Lower leg skin (tissue), 3 donors: ENCODE results near the gene CLIP2.

Source experiments
- POLR2A ChIP-seq, 2 donors: fragments of 450-650 bp; IDR thresholded peaks; one replicate each; pipeline ENCODE4 v1.6.1; 2016 to 2017; ENCODE audit warnings: antibody characterized with exemption in 2 of 2, mild to moderate bottlenecking in 1 of 2, moderate library complexity in 1 of 2
- TF ChIP-seq, protein P1 (sequence below), 3 donors: fragments of 450-650 bp; IDR thresholded peaks; one replicate each; pipeline ENCODE4 v1.5.1; 2016; ENCODE audit warnings: antibody characterized with exemption in 3 of 3, mild to moderate bottlenecking in 3 of 3, moderate library complexity in 2 of 3

DNA sequence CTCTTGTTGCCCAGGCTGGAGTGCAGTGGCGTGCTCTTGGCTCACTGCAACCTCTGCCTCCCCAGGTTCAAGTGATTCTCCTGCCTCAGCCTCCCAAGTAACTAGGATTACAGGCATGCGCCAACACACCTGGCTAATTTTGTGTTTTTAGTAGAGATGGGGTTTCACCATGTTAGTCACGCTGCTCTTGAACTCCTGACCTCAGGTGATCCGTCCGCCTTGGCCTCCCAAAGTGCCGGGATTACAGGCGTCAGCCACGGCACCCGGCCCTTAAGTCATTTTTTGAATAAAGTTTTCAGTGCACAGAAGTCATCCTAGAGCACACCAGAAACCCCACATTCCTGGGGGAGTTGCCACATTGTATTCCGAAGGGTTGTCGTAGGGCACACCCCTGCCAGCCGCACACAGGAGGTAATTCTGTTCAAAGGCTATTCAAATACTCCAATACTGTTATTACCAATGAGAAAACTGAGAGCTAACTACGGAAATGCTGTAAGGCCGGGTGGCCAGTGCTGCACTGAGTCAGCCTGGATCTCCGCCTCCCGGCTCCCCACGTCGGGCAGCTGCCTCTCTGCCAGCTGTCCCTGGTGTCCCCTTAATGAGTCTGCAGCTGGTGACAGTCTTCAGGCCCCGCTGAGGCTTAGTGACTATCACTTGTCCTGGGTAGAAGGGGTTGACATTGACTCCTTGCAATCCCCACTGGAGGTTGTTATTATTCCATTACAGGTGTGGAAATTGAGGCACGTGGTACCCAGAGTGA lies 26.4 kb upstream of the CLIP2 start:
- TF ChIP-seq, protein P1, sequence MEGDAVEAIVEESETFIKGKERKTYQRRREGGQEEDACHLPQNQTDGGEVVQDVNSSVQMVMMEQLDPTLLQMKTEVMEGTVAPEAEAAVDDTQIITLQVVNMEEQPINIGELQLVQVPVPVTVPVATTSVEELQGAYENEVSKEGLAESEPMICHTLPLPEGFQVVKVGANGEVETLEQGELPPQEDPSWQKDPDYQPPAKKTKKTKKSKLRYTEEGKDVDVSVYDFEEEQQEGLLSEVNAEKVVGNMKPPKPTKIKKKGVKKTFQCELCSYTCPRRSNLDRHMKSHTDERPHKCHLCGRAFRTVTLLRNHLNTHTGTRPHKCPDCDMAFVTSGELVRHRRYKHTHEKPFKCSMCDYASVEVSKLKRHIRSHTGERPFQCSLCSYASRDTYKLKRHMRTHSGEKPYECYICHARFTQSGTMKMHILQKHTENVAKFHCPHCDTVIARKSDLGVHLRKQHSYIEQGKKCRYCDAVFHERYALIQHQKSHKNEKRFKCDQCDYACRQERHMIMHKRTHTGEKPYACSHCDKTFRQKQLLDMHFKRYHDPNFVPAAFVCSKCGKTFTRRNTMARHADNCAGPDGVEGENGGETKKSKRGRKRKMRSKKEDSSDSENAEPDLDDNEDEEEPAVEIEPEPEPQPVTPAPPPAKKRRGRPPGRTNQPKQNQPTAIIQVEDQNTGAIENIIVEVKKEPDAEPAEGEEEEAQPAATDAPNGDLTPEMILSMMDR (IDR thresholded peaks at IDR 0.05) = no peak
- no peak for TF ChIP-seq POLR2A (IDR thresholded peaks at IDR 0.05)
